Natural killer cell (primary cell): ENCODE data around the gene NSD1. TPM values are rescaled to one million over a fixed set of nuclear protein-coding genes. Genes with fewer than 3 reads are reported as not detected.

Source experiments
- ATAC-seq, 3 donors: fragments of 150-1000 bp in 2 of 3; fragments of 200-7000 bp in 1 of 3; cut with Tn5 transposase; 1 replicate in 1 of 3; 2 replicates in 2 of 3; pipeline ENCODE4 v1.10.0; 2021; ENCODE audit warnings: mild to moderate bottlenecking in 2 of 3, moderate library complexity in 2 of 3
- DNase-seq, 2 donors: peaks; one replicate each; pipeline versions ENCODE4 v3.0.0 to v3.0.0-alpha.2; 2013 to 2021; ENCODE audit warnings: mixed read lengths in 1 of 2
- H3K27ac ChIP-seq: one replicate; pipeline ENCODE4 v1.5.1; 2013; ENCODE audit warnings: mild to moderate bottlenecking, low read length
- H3K27me3 ChIP-seq: one replicate; pipeline ENCODE4 v1.6.1; 2013; ENCODE audit warnings: low read length; ENCODE audit not compliant: control insufficient read depth, insufficient read depth
- H3K36me3 ChIP-seq: one replicate; pipeline ENCODE4 v1.6.1; 2013; ENCODE audit warnings: low read length; ENCODE audit not compliant: control insufficient read depth, insufficient read depth
- H3K4me1 ChIP-seq: one replicate; pipeline ENCODE4 v1.6.1; 2013; ENCODE audit warnings: low read length; ENCODE audit not compliant: control insufficient read depth, insufficient read depth
- H3K4me3 ChIP-seq: one replicate; pipeline ENCODE4 v1.5.1; 2013; ENCODE audit warnings: low read length
- H3K9me3 ChIP-seq: one replicate; pipeline ENCODE4 v1.6.1; 2013; ENCODE audit warnings: low read length; ENCODE audit not compliant: control insufficient read depth, insufficient read depth
- H3K27ac Mint-ChIP-seq, 2 donors: one replicate each; pipeline ENCODE4 v1.8.0; 2022; ENCODE audit warnings: mild to moderate bottlenecking in 2 of 2, mixed read lengths in 2 of 2, moderate library complexity in 1 of 2
- H3K27me3 Mint-ChIP-seq, 2 donors: one replicate each; pipeline ENCODE4 v1.8.0; 2022; ENCODE audit warnings: low read depth in 2 of 2, mixed read lengths in 2 of 2
- H3K36me3 Mint-ChIP-seq: one replicate; pipeline ENCODE4 v1.8.0; 2022; ENCODE audit warnings: mixed read lengths
- H3K4me1 Mint-ChIP-seq, 2 donors: one replicate each; pipeline ENCODE4 v1.8.0; 2022; ENCODE audit warnings: mixed read lengths in 2 of 2
- H3K4me3 Mint-ChIP-seq: one replicate; pipeline ENCODE4 v1.8.0; 2022; ENCODE audit warnings: mild to moderate bottlenecking, moderate library complexity, mixed read lengths
- H3K9me3 Mint-ChIP-seq, 2 donors: one replicate each; pipeline ENCODE4 v1.8.0; 2022; ENCODE audit warnings: mixed read lengths in 2 of 2
- WGBS: methylation state at CpG from one replicate; pipeline ENCODE4 v1.1.7; 2013; ENCODE audit warnings: missing lambda C conversion rate; ENCODE audit not compliant: insufficient coverage; 5-methylcytosine and 5-hydroxymethylcytosine counted together
- intact Hi-C: fragments of 100-400 bp; cut with micrococcal nuclease; formaldehyde crosslinking; loops from one replicate; pipeline ENCODE4 v1.14.2; 2022
- total RNA-seq, 4 donors: library from RNA; stranded (reverse); fragments of 120-200 nt in 1 of 4; gene quantifications; one replicate each; pipeline versions ENCODE4 v1.2.3 to v1.2.4, GENCODE V29; 2013 to 2022
- TF ChIP-seq, protein P1 (sequence below): fragments of 200-600 bp; IDR thresholded peaks from one replicate; pipeline ENCODE4 v1.8.0; 2022; ENCODE audit warnings: antibody characterized with exemption

Gene NSD1
- total RNA-seq, 3 donors from 2014 or later (not counting 1 experiment from before 2014, with no cell fraction given), result 117 to 147 (median 143) TPM

DNA sequence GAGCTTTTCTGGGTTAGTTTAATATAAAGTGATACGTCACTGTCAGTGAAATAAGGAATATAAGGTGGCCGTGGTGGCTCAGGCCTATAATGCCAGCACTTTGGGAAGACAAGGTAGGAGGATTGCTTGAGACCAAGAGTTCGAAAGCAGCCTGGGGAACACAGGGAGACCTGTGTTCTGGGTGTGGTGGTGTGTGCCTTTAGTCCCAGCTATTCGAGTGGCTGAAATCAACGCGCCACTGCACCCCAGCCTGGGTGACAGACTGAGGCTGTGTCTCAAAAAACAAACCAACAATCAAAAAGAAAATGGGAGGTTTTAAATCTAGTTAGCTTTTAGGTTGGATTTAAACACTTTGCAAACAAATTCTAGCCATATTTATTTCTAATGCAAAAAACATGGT, 53.1 kb downstream of the NSD1 start:
- Mint-ChIP-seq H3K27ac (peak overlapping the region in 1 of 2 donors; percentile 17), H3K36me3 (no peaks in the 10 kb centered on the region), H3K27me3 (no peaks in the 10 kb centered on the region), H3K4me1 (peaks cover 32 to 38% of the 10 kb centered on the region in 2 donors), H3K4me3 (no peak overlapping the region), H3K9me3 (no peaks in the 10 kb centered on the region)
- WGBS, result 94% methylated on average over 6 of the region's 6 CpGs
- Histone ChIP-seq H3K27ac (no peak overlapping the region), H3K27me3 (no peaks in the 10 kb centered on the region), H3K4me3 (no peak overlapping the region), H3K4me1 (no peaks in the 10 kb centered on the region), H3K9me3 (no peaks in the 10 kb centered on the region), H3K36me3 (peaks cover 8% of the 10 kb centered on the region)
- intact Hi-C loops, result no loop called here
- DNase-seq, result no peak
- TF ChIP-seq, protein P1, sequence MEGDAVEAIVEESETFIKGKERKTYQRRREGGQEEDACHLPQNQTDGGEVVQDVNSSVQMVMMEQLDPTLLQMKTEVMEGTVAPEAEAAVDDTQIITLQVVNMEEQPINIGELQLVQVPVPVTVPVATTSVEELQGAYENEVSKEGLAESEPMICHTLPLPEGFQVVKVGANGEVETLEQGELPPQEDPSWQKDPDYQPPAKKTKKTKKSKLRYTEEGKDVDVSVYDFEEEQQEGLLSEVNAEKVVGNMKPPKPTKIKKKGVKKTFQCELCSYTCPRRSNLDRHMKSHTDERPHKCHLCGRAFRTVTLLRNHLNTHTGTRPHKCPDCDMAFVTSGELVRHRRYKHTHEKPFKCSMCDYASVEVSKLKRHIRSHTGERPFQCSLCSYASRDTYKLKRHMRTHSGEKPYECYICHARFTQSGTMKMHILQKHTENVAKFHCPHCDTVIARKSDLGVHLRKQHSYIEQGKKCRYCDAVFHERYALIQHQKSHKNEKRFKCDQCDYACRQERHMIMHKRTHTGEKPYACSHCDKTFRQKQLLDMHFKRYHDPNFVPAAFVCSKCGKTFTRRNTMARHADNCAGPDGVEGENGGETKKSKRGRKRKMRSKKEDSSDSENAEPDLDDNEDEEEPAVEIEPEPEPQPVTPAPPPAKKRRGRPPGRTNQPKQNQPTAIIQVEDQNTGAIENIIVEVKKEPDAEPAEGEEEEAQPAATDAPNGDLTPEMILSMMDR, result no peak
- ATAC-seq, result no peak

DNA sequence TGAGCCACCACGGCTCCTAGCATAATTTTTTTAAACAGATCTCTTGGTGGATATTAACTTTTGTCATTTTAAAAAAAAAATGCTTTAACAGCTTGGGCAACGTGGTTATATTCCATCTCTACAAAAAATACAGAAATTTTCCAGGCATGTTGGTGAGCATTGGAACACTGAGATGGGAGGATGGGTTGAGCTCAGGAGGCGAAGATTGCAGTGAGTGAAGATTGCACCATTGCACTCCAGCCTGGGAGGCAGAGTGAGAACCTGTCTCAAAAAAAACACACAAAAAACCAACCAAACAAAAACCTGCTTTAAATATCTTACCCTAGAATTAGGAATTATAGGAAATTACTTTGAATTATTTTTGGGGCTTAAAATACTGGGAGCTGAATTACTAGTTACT, 55.2 kb downstream of the NSD1 start:
- Histone ChIP-seq H3K4me1 (no peaks in the 10 kb centered on the region), H3K27me3 (no peaks in the 10 kb centered on the region), H3K27ac (no peak overlapping the region), H3K9me3 (no peaks in the 10 kb centered on the region), H3K4me3 (no peak overlapping the region), H3K36me3 (peaks cover 12% of the 10 kb centered on the region)
- Mint-ChIP-seq H3K36me3 (no peaks in the 10 kb centered on the region), H3K4me3 (no peak overlapping the region), H3K9me3 (no peaks in the 10 kb centered on the region), H3K4me1 (peaks cover 29 to 35% of the 10 kb centered on the region in 2 donors), H3K27ac (peak overlapping the region; percentile 70), H3K27me3 (no peaks in the 10 kb centered on the region)
- DNase-seq (no peak), ATAC-seq (no peak)
- TF ChIP-seq, protein P1, result no peak
- WGBS, result 100% methylated on average over 1 of the region's 3 CpGs
- intact Hi-C loops, result no loop called here

DNA sequence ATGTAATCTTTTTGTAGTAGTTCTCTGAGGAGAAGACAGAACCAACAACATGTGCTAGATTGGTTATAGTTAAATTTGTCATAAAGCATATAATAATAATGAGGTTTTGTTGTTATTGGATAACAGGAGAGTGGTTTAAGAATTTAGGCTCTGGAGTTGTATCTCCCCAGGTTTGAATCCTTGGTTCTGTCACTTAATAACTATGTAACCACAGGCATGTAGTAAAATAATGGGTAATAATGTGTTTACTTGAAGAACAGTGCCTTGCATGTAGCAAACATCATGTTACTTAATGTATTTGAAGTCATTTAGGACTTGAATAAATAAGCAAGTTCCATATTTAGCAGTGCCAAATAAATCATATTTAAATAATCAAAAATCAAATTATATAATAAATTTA, 55.8 kb downstream of the NSD1 start:
- ATAC-seq (no peak), DNase-seq (no peak)
- no peak overlapping the region for H3K27ac ChIP-seq
- H3K9me3 ChIP-seq, result no peaks in the 10 kb centered on the region
- no peak overlapping the region for H3K4me3 Mint-ChIP-seq
- H3K4me1 ChIP-seq, result no peaks in the 10 kb centered on the region
- H3K27ac Mint-ChIP-seq, result peak overlapping the region in 1 of 2 donors; percentile 70
- TF ChIP-seq, protein P1, result no peak
- intact Hi-C loops, result no loop called here
- no peaks in the 10 kb centered on the region for H3K9me3 Mint-ChIP-seq
- no peaks in the 10 kb centered on the region for H3K27me3 ChIP-seq
- peaks cover 18% of the 10 kb centered on the region for H3K36me3 ChIP-seq
- H3K4me3 ChIP-seq, result no peak overlapping the region
- H3K4me1 Mint-ChIP-seq, result peaks cover 23 to 32% of the 10 kb centered on the region in 2 donors
- H3K36me3 Mint-ChIP-seq, result no peaks in the 10 kb centered on the region
- H3K27me3 Mint-ChIP-seq, result no peaks in the 10 kb centered on the region

DNA sequence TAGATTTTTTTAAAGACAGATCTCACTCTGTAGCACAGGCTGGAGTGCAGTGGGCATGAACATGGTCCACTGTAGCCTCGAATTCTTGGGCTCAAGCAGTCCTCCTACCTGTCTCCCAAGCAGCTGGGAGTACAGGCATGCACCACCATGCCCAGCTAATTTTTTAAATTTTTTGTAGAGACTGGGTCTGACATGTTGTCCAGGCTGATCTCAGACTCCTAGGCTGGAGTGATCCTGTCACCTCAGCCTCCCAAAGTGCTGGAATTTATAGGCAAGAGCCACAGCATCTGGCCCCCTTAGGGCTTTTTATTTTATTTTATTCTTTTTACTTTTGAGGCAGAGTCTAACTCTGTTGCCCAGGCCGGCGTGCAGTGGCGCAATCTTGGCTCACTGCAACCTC, 56.4 kb downstream of the NSD1 start:
- H3K4me1 Mint-ChIP-seq, result peaks cover 23 to 26% of the 10 kb centered on the region in 2 donors
- 97% methylated on average over 4 of the region's 4 CpGs for WGBS
- no peaks in the 10 kb centered on the region for H3K27me3 ChIP-seq
- no peaks in the 10 kb centered on the region for H3K27me3 Mint-ChIP-seq
- TF ChIP-seq, protein P1, result no peak
- no peak overlapping the region for H3K27ac ChIP-seq
- ATAC-seq (no peak), DNase-seq (no peak)
- intact Hi-C loops, result no loop called here
- peaks cover 18% of the 10 kb centered on the region for H3K36me3 ChIP-seq
- no peaks in the 10 kb centered on the region for H3K4me1 ChIP-seq
- H3K36me3 Mint-ChIP-seq, result no peaks in the 10 kb centered on the region
- peak overlapping the region in 1 of 2 donors; percentile 60 for H3K27ac Mint-ChIP-seq
- no peak overlapping the region for H3K4me3 Mint-ChIP-seq
- no peak overlapping the region for H3K4me3 ChIP-seq
- H3K9me3 ChIP-seq, result no peaks in the 10 kb centered on the region
- H3K9me3 Mint-ChIP-seq, result no peaks in the 10 kb centered on the region
